ENCODE measurements around the gene SYNGR3.
"Not testable (repeated sequence)": the region's sequence is repeated elsewhere in the genome, so short reads cannot be mapped to it uniquely, and the experiment has no call there.

Gene SYNGR3

GRCh38 chr16:1949507-1949906, 40.3 kb upstream of the SYNGR3 start:
- Histone ChIP-seq H3K4me3 (ENCODE audit: low read depth in 1 of 2, low read length in 1 of 2) (no peak overlapping the region), H3K27ac (no peak overlapping the region), H3K36me3 (no peaks in the 10 kb centered on the region), H3K4me1 (ENCODE audit: control insufficient read depth in 1 of 2, insufficient read depth in 1 of 2, low read depth in 1 of 2, low read length in 1 of 2) (no peaks in the 10 kb centered on the region), H3K9me3 (no peaks in the 10 kb centered on the region), H3K27me3 (no peaks in the 10 kb centered on the region)
- TF ChIP-seq CTCF (IDR thresholded peaks at IDR 0.05) = no peak

- H3K27me3 ChIP-seq = no peaks in the 10 kb centered on the region
- H3K9me3 ChIP-seq = no peaks in the 10 kb centered on the region
- H3K4me3 ChIP-seq (ENCODE audit: low read depth in 1 of 2, low read length in 1 of 2) = no peak overlapping the region
- H3K4me1 ChIP-seq (ENCODE audit: control insufficient read depth in 1 of 2, insufficient read depth in 1 of 2, low read depth in 1 of 2, low read length in 1 of 2) = no peaks in the 10 kb centered on the region
- no peak for TF ChIP-seq CTCF (IDR thresholded peaks at IDR 0.05)
- H3K27ac ChIP-seq = no peak overlapping the region
- no peaks in the 10 kb centered on the region for H3K36me3 ChIP-seq
These were observed 39.7 kb upstream of the SYNGR3 start for GRCh38 chr16:1950047-1950446.

- H3K9me3 ChIP-seq = no peaks in the 10 kb centered on the region
- no peaks in the 10 kb centered on the region for H3K4me1 ChIP-seq (ENCODE audit: control insufficient read depth in 1 of 2, insufficient read depth in 1 of 2, low read depth in 1 of 2, low read length in 1 of 2)
- H3K4me3 ChIP-seq (ENCODE audit: low read depth in 1 of 2, low read length in 1 of 2) = no peak overlapping the region
- H3K27me3 ChIP-seq = no peaks in the 10 kb centered on the region
- H3K36me3 ChIP-seq = no peaks in the 10 kb centered on the region
- no peak overlapping the region for H3K27ac ChIP-seq
- no peak for TF ChIP-seq CTCF (IDR thresholded peaks at IDR 0.05)
These were observed 39.2 kb upstream of the SYNGR3 start for GRCh38 chr16:1950559-1950958.

- Histone ChIP-seq H3K9me3 (no peaks in the 10 kb centered on the region), H3K27me3 (peaks cover 3% of the 10 kb centered on the region), H3K36me3 (no peaks in the 10 kb centered on the region), H3K4me3 (ENCODE audit: low read depth in 1 of 2, low read length in 1 of 2) (no peak overlapping the region), H3K4me1 (ENCODE audit: control insufficient read depth in 1 of 2, insufficient read depth in 1 of 2, low read depth in 1 of 2, low read length in 1 of 2) (peaks cover 2% of the 10 kb centered on the region in 2 experiments), H3K27ac (no peak overlapping the region)
- TF ChIP-seq CTCF (IDR thresholded peaks at IDR 0.05) = no peak
These were observed 36.0 kb upstream of the SYNGR3 start for GRCh38 chr16:1953734-1954133.

GRCh38 chr16:1957434-1958142, 32.2 kb upstream of the SYNGR3 start:
- Histone ChIP-seq H3K4me1 (ENCODE audit: control insufficient read depth in 1 of 2, insufficient read depth in 1 of 2, low read depth in 1 of 2, low read length in 1 of 2) (peaks cover 23 to 25% of the 10 kb centered on the region in 2 experiments), H3K36me3 (peaks cover 17% of the 10 kb centered on the region)
- H3K9me3 ChIP-seq; H3K27ac ChIP-seq; H3K27me3 ChIP-seq; H3K4me3 ChIP-seq (ENCODE audit: low read depth in 1 of 2, low read length in 1 of 2): not testable (repeated sequence)

GRCh38 chr16:1958143-1958491, 31.7 kb upstream of the SYNGR3 start:
- H3K27me3 ChIP-seq; H3K4me3 ChIP-seq (ENCODE audit: low read depth in 1 of 2, low read length in 1 of 2); H3K27ac ChIP-seq; H3K9me3 ChIP-seq: not testable (repeated sequence)
- H3K36me3 ChIP-seq = peaks cover 20% of the 10 kb centered on the region
- H3K4me1 ChIP-seq (ENCODE audit: control insufficient read depth in 1 of 2, insufficient read depth in 1 of 2, low read depth in 1 of 2, low read length in 1 of 2) = peaks cover 23 to 29% of the 10 kb centered on the region in 2 experiments
